GM12878 (cell line): Measurements from ENCODE around the gene ELAVL2. TPM values are rescaled to one million over a fixed set of nuclear protein-coding genes. Genes with fewer than 3 reads are reported as not detected.

Source experiments
- ATAC-seq: fragments of 200-7000 bp; cut with Tn5 transposase; 3 replicates; pipeline ENCODE4 v1.9.1; 2020; ENCODE audit warnings: mild to moderate bottlenecking, moderate library complexity
- BruUV-seq: library from RNA; stranded (reverse); fragments of 400-500 nt; replicated peaks from 2 replicates; lab custom pipeline; 2021; lab: Mats Ljungman, UMichigan
- CTCF ChIA-PET: fragments of 300-600 bp; sonication (Branson Sonifier 250); formaldehyde crosslinking; extraction: SDS; loops from one replicate; lab custom pipeline; 2021; ENCODE audit warnings: inconsistent platforms; lab: Yijun Ruan, JAX
- POLR2A ChIA-PET: fragments of 350-600 bp; formaldehyde crosslinking; extraction: SDS; loops from one replicate; lab custom pipeline; 2021; ENCODE audit warnings: inconsistent platforms; lab: Charles Lee
- RAD21 ChIA-PET: fragments of 300-600 bp; sonication (Branson Sonifier 250); formaldehyde crosslinking; loops from one replicate; lab custom pipeline; 2023; ENCODE audit warnings: antibody characterized with exemption; ENCODE audit not compliant: unreplicated experiment; lab: Charles Lee
- SMC1A ChIA-PET: fragments of 300-600 bp; sonication (Branson Sonifier 250); formaldehyde crosslinking; loops from one replicate; lab custom pipeline; 2023; ENCODE audit not compliant: unreplicated experiment, uncharacterized antibody; lab: Charles Lee
- DNase-seq: peaks from one replicate; pipeline ENCODE4 v3.0.0-alpha.2; 2011; ENCODE audit warnings: low read depth, low spot score
- FAIRE-seq: peaks from 3 replicates; lab custom pipeline; 2011; peaks lifted over from hg19 to GRCh38; lab: Jason Lieb, UNC
- H2AFZ ChIP-seq: 2 replicates; pipeline ENCODE4 v1.6.0; 2011; ENCODE audit warnings: low read depth, low read length, control low read depth; ENCODE audit not compliant: control insufficient read depth
- H3K27ac ChIP-seq: 2 replicates; pipeline ENCODE4 v1.5.1; 2011; ENCODE audit warnings: control low read depth; ENCODE audit not compliant: control insufficient read depth, insufficient read depth
- H3K27me3 ChIP-seq, 2 experiments: replicated peaks in 1 of 2; 2 replicates each; pipeline versions ENCODE4 v1.6.0 to v1.6.1; 2011; ENCODE audit warnings: low read length in 1 of 2; ENCODE audit not compliant: control insufficient read depth in 2 of 2, insufficient read depth in 2 of 2
- H3K36me3 ChIP-seq, 2 experiments: 2 replicates each; pipeline ENCODE4 v1.5.1; 2011; ENCODE audit warnings: low read length in 1 of 2; ENCODE audit not compliant: control insufficient read depth in 2 of 2, insufficient read depth in 2 of 2
- H3K4me1 ChIP-seq: 2 replicates; pipeline ENCODE4 v1.6.1; 2011; ENCODE audit warnings: mild to moderate bottlenecking, low read length, moderate library complexity, mixed read lengths; ENCODE audit not compliant: control insufficient read depth, insufficient read depth
- H3K4me2 ChIP-seq: 2 replicates; pipeline ENCODE4 v1.6.0; 2011; ENCODE audit warnings: control low read depth; ENCODE audit not compliant: control insufficient read depth, insufficient read depth
- H3K4me3 ChIP-seq: fragments of 200-600 bp; sonication (generic); 2 replicates; pipeline ENCODE4 v1.5.1; 2016
- H3K79me2 ChIP-seq: 2 replicates; pipeline ENCODE4 v1.6.0; 2011; ENCODE audit warnings: low read length; ENCODE audit not compliant: control insufficient read depth, insufficient read depth
- H3K9ac ChIP-seq: 2 replicates; pipeline ENCODE4 v1.8.0; 2011; ENCODE audit warnings: low read length, control low read depth, mixed read lengths; ENCODE audit not compliant: control insufficient read depth, insufficient read depth
- H3K9me3 ChIP-seq: replicated peaks from 3 replicates; pipeline ENCODE4 v1.5.1; 2011; ENCODE audit warnings: mild to moderate bottlenecking, low read length; ENCODE audit not compliant: control insufficient read depth, insufficient read depth
- H4K20me1 ChIP-seq: 2 replicates; pipeline ENCODE4 v1.6.0; 2011; ENCODE audit not compliant: control insufficient read depth, insufficient read depth
- DPF2 ChIP-seq: fragments of 450-650 bp; IDR thresholded peaks from 2 replicates; pipeline ENCODE4 v1.6.1; 2017; ENCODE audit warnings: mild to moderate bottlenecking
- ESRRA ChIP-seq: IDR thresholded peaks from 2 replicates; pipeline ENCODE4 v1.6.1; 2012; ENCODE audit warnings: mild to moderate bottlenecking, low read length, improper control_type of control experiment
- PML ChIP-seq: IDR thresholded peaks from 2 replicates; pipeline ENCODE4 v1.6.1; 2012; ENCODE audit warnings: low read length, inconsistent platforms
- POLR2AphosphoS5 ChIP-seq: IDR thresholded peaks from 2 replicates; pipeline ENCODE4 v1.6.1; 2011; ENCODE audit warnings: mild to moderate bottlenecking, low read length, inconsistent platforms
- RUNX3 ChIP-seq: IDR thresholded peaks from 2 replicates; pipeline ENCODE4 v1.6.1; 2012; ENCODE audit warnings: low read length, inconsistent platforms
- SMAD5 ChIP-seq: IDR thresholded peaks from 2 replicates; pipeline ENCODE4 v1.6.1; 2016; ENCODE audit warnings: antibody characterized with exemption, low read depth
- SP1 ChIP-seq: IDR thresholded peaks from one replicate; pipeline ENCODE4 v1.6.1; 2011; ENCODE audit warnings: low read depth, low read length
- SRF ChIP-seq, 2 experiments: IDR thresholded peaks; 2 replicates each; pipeline ENCODE4 v1.6.1; 2011; ENCODE audit warnings: low read depth in 2 of 2, low read length in 2 of 2, mild to moderate bottlenecking in 1 of 2, moderate library complexity in 1 of 2
- SUPT20H ChIP-seq: IDR thresholded peaks from 2 replicates; pipeline ENCODE4 v1.6.1; 2011; ENCODE audit warnings: low read depth, mild to moderate bottlenecking, low read length, moderate library complexity, borderline replicate concordance; ENCODE audit not compliant: control insufficient read depth
- ZNF274 ChIP-seq: IDR thresholded peaks from one replicate; pipeline ENCODE4 v1.8.0; 2011; ENCODE audit not compliant: insufficient read length, insufficient read depth
- ZZZ3 ChIP-seq: IDR thresholded peaks from 2 replicates; pipeline ENCODE4 v1.6.1; 2011; ENCODE audit warnings: low read depth; ENCODE audit not compliant: control insufficient read depth, insufficient read length
- WGBS: methylation state at CpG from one replicate; pipeline ENCODE4 v1.1.6; 2016; ENCODE audit warnings: low lambda C conversion rate; ENCODE audit not compliant: insufficient replicate concordance, insufficient coverage; ENCODE audit errors: missing lambda C conversion rate; 5-methylcytosine and 5-hydroxymethylcytosine counted together
- in situ Hi-C: fragments of 300-500 bp; cut with MboI; formaldehyde crosslinking; loops from 9 replicates; pipeline ENCODE4 v1.14.3; 2018; ENCODE audit warnings: mixed read lengths
- intact Hi-C: fragments of 100-400 bp; cut with micrococcal nuclease; formaldehyde crosslinking; loops from one replicate; pipeline ENCODE4 v1.14.2; 2022; ENCODE audit not compliant: unreplicated experiment
- polyA plus RNA-seq, 11 experiments: library from polyadenylated mRNA; depleted of rRNA in 4 of 11; unstranded in 6 of 11; stranded (reverse) in 5 of 11; fragments of >200 nt; fragmentation: Nextera tagmentation in 4 of 11; fragmentation: Illumina TruSeq in 1 of 11; extraction: Ambion mirVana in 4 of 11; extraction: Trizol in 1 of 11; gene quantifications; 1 replicate in 1 of 11; 2 replicates in 10 of 11; pipeline versions ENCODE4 v1.2.1 to v1.2.3, GENCODE V29; 2011 to 2016; ENCODE audit warnings: inconsistent platforms in 2 of 11, missing spikeins in 2 of 11, low read depth in 1 of 11
- total RNA-seq, 4 experiments: library from RNA; depleted of rRNA in 3 of 4; stranded (reverse); fragments of >200 nt in 3 of 4; fragmentation: Illumina TruSeq in 1 of 4; extraction: Trizol in 1 of 4; gene quantifications; 2 replicates each; pipeline versions ENCODE4 v1.2.1 to v1.2.3, GENCODE V29; 2013 to 2021
- TF ChIP-seq, protein P1 (sequence below): fragments of 450-650 bp; IDR thresholded peaks from 2 replicates; pipeline ENCODE4 v1.6.1; 2016; ENCODE audit warnings: mild to moderate bottlenecking
- TF ChIP-seq, protein P2 (sequence below): IDR thresholded peaks from 2 replicates; pipeline ENCODE4 v1.6.1; 2011; ENCODE audit warnings: low read depth, mild to moderate bottlenecking, low read length, moderate library complexity, borderline replicate concordance; ENCODE audit errors: extremely low read depth
- TF ChIP-seq, protein P3 (sequence below): fragments of 450-650 bp; IDR thresholded peaks from 2 replicates; pipeline ENCODE4 v1.6.1; 2017; ENCODE audit warnings: mild to moderate bottlenecking, moderate library complexity
- TF ChIP-seq, protein P4 (sequence below): fragments of 450-650 bp; formaldehyde crosslinking; IDR thresholded peaks from 2 replicates; pipeline ENCODE4 v1.4.0; 2022; ENCODE audit warnings: mild to moderate bottlenecking, moderate library complexity

Gene ELAVL2
- total and polyA plus RNA-seq, 10 of the 15 experiments (the other 5 are each of a cell fraction or from before 2014, with no cell fraction given), result 0.24 to 2.6 (median 0.76) TPM

DNA sequence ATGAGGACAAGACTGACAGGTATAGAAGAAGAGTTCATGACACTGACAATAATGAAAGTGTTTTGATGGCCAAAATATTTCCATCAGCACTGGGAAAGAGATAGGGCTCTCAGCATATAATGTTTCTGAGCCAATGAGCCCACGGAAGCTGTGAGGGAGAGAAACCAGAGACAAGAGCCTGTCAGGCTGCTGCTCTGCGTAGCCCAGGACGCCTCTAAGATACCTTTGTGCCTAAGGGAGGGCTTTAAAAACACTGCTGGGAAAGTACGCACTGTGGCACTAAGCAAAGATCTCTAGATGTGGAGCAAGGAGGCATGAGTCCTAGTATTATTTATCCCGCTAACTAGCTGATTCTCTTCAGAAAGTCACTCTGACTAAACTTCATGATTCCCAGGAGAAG is 11.0 kb upstream of the ELAVL2 start:
- H3K9ac ChIP-seq, result no peak overlapping the region
- in situ Hi-C loops (no loop called here), intact Hi-C loops (no loop called here)
- ChIA-PET RAD21 (interaction anchor here (1.6 kb wide), 1 partner anchor 10 kb away, joined by 5 read pairs; no protein-coding TSS in a partner anchor), CTCF (interaction anchor here (1.1 to 1.8 kb wide), 4 partner anchors 35 to 103 kb away, joined by 3 to 4 read pairs (median 3); no protein-coding TSS in a partner anchor), SMC1A (interaction anchor here (1.1 to 2.6 kb wide), 8 partner anchors 10 to 126 kb away, joined by 3 to 10 read pairs (median 4); partner anchors contain the start of gene ELAVL2), POLR2A (interaction anchor here (0.8 kb wide), 1 partner anchor 17 kb away, joined by 3 read pairs; no protein-coding TSS in a partner anchor)
- H2AFZ ChIP-seq, result no peak overlapping the region
- H3K27me3 ChIP-seq, result no peaks in the 10 kb centered on the region
- H4K20me1 ChIP-seq, result no peaks in the 10 kb centered on the region
- DNase-seq, result no peak
- no peak overlapping the region for H3K4me2 ChIP-seq
- FAIRE-seq, result no peak
- H3K4me3 ChIP-seq, result no peak overlapping the region
- no peak overlapping the region for H3K27ac ChIP-seq
- no peaks in the 10 kb centered on the region for H3K36me3 ChIP-seq
- WGBS, result 39% methylated on average over 5 of the region's 5 CpGs
- peak; percentile 17; the same call in 2 of the 3 replicates for ATAC-seq
- no peaks in the 10 kb centered on the region for H3K4me1 ChIP-seq
- BruUV-seq, result no TSS peak
- H3K9me3 ChIP-seq, result no peaks in the 10 kb centered on the region
- H3K79me2 ChIP-seq, result no peaks in the 10 kb centered on the region
- TF ChIP-seq ESRRA, result no peak
- TF ChIP-seq RUNX3, result no peak
- TF ChIP-seq, protein P1, sequence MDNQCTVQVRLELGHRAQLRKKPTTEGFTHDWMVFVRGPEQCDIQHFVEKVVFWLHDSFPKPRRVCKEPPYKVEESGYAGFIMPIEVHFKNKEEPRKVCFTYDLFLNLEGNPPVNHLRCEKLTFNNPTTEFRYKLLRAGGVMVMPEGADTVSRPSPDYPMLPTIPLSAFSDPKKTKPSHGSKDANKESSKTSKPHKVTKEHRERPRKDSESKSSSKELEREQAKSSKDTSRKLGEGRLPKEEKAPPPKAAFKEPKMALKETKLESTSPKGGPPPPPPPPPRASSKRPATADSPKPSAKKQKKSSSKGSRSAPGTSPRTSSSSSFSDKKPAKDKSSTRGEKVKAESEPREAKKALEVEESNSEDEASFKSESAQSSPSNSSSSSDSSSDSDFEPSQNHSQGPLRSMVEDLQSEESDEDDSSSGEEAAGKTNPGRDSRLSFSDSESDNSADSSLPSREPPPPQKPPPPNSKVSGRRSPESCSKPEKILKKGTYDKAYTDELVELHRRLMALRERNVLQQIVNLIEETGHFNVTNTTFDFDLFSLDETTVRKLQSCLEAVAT, result no peak
- no peak for TF ChIP-seq SUPT20H
- TF ChIP-seq, protein P2, sequence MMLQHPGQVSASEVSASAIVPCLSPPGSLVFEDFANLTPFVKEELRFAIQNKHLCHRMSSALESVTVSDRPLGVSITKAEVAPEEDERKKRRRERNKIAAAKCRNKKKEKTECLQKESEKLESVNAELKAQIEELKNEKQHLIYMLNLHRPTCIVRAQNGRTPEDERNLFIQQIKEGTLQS, result no peak
- no peak for TF ChIP-seq SMAD5
- TF ChIP-seq SP1, result no peak
- TF ChIP-seq PML, result no peak
- TF ChIP-seq, protein P3, sequence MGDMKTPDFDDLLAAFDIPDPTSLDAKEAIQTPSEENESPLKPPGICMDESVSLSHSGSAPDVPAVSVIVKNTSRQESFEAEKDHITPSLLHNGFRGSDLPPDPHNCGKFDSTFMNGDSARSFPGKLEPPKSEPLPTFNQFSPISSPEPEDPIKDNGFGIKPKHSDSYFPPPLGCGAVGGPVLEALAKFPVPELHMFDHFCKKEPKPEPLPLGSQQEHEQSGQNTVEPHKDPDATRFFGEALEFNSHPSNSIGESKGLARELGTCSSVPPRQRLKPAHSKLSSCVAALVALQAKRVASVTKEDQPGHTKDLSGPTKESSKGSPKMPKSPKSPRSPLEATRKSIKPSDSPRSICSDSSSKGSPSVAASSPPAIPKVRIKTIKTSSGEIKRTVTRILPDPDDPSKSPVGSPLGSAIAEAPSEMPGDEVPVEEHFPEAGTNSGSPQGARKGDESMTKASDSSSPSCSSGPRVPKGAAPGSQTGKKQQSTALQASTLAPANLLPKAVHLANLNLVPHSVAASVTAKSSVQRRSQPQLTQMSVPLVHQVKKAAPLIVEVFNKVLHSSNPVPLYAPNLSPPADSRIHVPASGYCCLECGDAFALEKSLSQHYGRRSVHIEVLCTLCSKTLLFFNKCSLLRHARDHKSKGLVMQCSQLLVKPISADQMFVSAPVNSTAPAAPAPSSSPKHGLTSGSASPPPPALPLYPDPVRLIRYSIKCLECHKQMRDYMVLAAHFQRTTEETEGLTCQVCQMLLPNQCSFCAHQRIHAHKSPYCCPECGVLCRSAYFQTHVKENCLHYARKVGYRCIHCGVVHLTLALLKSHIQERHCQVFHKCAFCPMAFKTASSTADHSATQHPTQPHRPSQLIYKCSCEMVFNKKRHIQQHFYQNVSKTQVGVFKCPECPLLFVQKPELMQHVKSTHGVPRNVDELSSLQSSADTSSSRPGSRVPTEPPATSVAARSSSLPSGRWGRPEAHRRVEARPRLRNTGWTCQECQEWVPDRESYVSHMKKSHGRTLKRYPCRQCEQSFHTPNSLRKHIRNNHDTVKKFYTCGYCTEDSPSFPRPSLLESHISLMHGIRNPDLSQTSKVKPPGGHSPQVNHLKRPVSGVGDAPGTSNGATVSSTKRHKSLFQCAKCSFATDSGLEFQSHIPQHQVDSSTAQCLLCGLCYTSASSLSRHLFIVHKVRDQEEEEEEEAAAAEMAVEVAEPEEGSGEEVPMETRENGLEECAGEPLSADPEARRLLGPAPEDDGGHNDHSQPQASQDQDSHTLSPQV, result no peak
- no peak for TF ChIP-seq POLR2AphosphoS5
- no peak for TF ChIP-seq ZZZ3
- no peak for TF ChIP-seq SRF (IDR thresholded peaks at IDR 0.05; ENCODE audit: low read depth in 2 of 2, low read length in 2 of 2)
- no peak for TF ChIP-seq DPF2
- TF ChIP-seq ZNF274, result no peak
- TF ChIP-seq, protein P4, sequence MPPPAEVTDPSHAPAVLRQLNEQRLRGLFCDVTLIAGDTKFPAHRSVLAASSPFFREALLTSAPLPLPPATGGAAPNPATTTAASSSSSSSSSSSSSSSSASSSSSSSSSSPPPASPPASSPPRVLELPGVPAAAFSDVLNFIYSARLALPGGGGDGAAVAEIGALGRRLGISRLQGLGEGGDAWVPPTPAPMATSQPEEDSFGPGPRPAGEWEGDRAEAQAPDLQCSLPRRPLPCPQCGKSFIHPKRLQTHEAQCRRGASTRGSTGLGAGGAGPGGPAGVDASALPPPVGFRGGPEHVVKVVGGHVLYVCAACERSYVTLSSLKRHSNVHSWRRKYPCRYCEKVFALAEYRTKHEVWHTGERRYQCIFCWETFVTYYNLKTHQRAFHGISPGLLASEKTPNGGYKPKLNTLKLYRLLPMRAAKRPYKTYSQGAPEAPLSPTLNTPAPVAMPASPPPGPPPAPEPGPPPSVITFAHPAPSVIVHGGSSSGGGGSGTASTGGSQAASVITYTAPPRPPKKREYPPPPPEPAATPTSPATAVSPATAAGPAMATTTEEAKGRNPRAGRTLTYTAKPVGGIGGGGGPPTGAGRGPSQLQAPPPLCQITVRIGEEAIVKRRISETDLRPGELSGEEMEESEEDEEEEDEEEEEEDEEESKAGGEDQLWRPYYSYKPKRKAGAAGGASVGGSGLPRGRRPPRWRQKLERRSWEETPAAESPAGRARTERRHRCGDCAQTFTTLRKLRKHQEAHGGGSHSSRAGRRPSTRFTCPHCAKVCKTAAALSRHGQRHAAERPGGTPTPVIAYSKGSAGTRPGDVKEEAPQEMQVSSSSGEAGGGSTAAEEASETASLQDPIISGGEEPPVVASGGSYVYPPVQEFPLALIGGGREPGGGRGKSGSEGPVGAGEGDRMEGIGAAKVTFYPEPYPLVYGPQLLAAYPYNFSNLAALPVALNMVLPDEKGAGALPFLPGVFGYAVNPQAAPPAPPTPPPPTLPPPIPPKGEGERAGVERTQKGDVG (CRISPR knock-in tag), result no peak
